HL-60 (cell line): ENCODE measurements around the gene SVBP.

Experiments used
- DNase-seq, 2 experiments: peaks; one replicate each; pipeline ENCODE4 v3.0.0-alpha.2; 2010 to 2020; ENCODE audit warnings: low read depth in 1 of 2, low spot score in 1 of 2
- H3K27ac ChIP-seq: fragments of 250-450 bp; sonication (Bioruptor Pico); replicated peaks from 2 replicates; pipeline ENCODE4 v1.5.1; 2020; ENCODE audit warnings: mild to moderate bottlenecking, moderate library complexity
- H3K27me3 ChIP-seq: fragments of 250-450 bp; sonication (Bioruptor Pico); 2 replicates; pipeline ENCODE4 v1.5.1; 2021; ENCODE audit warnings: mild to moderate bottlenecking, moderate library complexity; ENCODE audit not compliant: insufficient read depth, poor library complexity, severe bottlenecking
- H3K4me3 ChIP-seq: replicated peaks from 2 replicates; pipeline ENCODE4 v1.5.1; 2011; ENCODE audit warnings: mild to moderate bottlenecking, control low read depth, low read length; ENCODE audit not compliant: insufficient read depth
- GABPA ChIP-seq: IDR thresholded peaks from 2 replicates; pipeline ENCODE4 v1.6.1; 2012; ENCODE audit warnings: low read depth
- POLR2AphosphoS5 ChIP-seq: IDR thresholded peaks from 2 replicates; pipeline ENCODE4 v1.6.1; 2012; ENCODE audit warnings: low read depth
- SPI1 ChIP-seq: IDR thresholded peaks from 2 replicates; pipeline ENCODE4 v1.6.1; 2012; ENCODE audit warnings: low read depth, mild to moderate bottlenecking, borderline replicate concordance
- TF ChIP-seq, protein P1 (sequence below): IDR thresholded peaks from one replicate; pipeline ENCODE4 v1.5.1; 2011; ENCODE audit warnings: low read length, control low read depth, inconsistent platforms; ENCODE audit not compliant: insufficient read depth
- TF ChIP-seq, protein P2 (sequence below): IDR thresholded peaks from 2 replicates; pipeline ENCODE4 v1.6.1; 2012; ENCODE audit warnings: low read depth; ENCODE audit not compliant: insufficient replicate concordance

The SVBP gene

DNA sequence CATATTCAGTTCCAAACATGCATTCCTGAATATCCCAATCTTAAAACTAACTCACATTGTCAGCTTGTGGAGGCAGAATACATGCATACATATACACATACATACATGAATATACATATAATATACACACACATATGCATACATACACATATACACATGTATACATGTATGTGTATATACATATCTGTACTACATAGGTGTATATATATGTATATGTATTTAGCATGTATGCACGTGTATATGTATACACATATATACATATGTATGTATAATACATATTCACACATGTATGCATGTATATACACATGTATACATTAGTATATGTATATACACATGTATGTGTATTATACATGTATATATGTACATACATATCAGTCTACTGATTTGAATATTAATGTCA, 28.0 kb upstream of the SVBP start:
- Histone ChIP-seq H3K27me3 (no peaks in the 10 kb centered on the region), H3K4me3 (no peak overlapping the region), H3K27ac (no peak overlapping the region)
- DNase-seq, result no peak
- TF ChIP-seq POLR2AphosphoS5 (no peak), SPI1 (no peak), GABPA (no peak)
- TF ChIP-seq, protein P1, sequence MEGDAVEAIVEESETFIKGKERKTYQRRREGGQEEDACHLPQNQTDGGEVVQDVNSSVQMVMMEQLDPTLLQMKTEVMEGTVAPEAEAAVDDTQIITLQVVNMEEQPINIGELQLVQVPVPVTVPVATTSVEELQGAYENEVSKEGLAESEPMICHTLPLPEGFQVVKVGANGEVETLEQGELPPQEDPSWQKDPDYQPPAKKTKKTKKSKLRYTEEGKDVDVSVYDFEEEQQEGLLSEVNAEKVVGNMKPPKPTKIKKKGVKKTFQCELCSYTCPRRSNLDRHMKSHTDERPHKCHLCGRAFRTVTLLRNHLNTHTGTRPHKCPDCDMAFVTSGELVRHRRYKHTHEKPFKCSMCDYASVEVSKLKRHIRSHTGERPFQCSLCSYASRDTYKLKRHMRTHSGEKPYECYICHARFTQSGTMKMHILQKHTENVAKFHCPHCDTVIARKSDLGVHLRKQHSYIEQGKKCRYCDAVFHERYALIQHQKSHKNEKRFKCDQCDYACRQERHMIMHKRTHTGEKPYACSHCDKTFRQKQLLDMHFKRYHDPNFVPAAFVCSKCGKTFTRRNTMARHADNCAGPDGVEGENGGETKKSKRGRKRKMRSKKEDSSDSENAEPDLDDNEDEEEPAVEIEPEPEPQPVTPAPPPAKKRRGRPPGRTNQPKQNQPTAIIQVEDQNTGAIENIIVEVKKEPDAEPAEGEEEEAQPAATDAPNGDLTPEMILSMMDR, result no peak
- TF ChIP-seq, protein P2, sequence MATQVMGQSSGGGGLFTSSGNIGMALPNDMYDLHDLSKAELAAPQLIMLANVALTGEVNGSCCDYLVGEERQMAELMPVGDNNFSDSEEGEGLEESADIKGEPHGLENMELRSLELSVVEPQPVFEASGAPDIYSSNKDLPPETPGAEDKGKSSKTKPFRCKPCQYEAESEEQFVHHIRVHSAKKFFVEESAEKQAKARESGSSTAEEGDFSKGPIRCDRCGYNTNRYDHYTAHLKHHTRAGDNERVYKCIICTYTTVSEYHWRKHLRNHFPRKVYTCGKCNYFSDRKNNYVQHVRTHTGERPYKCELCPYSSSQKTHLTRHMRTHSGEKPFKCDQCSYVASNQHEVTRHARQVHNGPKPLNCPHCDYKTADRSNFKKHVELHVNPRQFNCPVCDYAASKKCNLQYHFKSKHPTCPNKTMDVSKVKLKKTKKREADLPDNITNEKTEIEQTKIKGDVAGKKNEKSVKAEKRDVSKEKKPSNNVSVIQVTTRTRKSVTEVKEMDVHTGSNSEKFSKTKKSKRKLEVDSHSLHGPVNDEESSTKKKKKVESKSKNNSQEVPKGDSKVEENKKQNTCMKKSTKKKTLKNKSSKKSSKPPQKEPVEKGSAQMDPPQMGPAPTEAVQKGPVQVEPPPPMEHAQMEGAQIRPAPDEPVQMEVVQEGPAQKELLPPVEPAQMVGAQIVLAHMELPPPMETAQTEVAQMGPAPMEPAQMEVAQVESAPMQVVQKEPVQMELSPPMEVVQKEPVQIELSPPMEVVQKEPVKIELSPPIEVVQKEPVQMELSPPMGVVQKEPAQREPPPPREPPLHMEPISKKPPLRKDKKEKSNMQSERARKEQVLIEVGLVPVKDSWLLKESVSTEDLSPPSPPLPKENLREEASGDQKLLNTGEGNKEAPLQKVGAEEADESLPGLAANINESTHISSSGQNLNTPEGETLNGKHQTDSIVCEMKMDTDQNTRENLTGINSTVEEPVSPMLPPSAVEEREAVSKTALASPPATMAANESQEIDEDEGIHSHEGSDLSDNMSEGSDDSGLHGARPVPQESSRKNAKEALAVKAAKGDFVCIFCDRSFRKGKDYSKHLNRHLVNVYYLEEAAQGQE, result no peak

DNA sequence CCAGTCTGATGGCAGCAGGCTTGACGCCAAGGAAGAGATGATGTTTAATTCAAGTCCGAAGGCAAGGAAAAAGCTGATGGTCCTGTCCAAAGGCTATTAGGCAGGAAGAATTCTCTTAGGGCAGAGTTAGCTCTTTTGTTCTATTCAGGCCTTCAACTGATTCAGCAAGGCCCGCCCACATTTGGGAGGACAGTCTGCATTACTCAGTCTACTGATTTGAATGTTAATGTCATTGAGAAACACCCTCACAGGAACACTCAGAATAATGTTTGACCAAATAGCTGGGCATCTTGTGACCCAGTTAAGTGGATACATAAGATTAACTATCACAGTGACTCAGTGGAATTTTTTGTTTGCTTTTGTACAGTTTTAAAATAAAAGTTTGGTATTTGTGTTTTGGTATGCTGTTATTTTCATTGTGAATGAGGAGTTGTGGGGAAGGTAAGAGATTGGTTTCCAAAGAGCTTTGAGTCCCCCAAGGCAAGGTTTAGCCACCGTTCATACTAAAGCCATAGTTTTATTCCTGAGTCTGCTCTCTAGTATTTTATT, 27.5 kb upstream of the SVBP start:
- DNase-seq, result no peak

DNA sequence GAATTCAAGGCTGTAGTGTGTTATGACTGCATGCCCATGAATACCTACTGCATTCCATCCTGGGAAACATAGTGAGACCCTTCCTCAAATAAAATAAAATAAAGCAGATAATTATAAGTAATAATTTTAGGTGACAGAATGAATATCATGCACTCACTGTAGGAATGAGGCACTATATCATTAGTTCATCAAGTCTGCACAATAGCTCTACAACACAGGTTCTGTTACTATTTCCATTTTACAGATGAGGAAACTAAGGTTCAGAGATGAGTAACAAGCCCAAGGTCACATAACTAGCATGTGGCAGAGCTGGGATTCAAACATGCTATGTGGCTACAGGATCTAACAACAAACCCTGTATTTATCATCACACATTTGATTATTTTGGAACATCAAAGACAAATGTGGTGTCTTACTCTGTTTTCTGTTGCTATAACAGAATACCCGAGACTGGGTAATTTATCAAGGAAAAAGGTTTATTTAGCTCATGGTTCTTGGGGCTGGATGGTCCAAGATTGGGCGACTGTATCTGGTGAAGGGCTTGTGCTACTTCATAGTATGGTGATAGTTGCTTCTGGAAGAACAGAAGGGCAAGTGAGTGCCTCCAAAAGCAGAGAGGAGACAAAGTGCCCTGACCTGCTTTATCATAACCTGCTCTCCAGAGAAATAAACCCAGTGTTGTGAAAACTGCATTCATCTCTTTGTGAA, 24.4 kb upstream of the SVBP start:
- Histone ChIP-seq H3K27me3 (no peaks in the 10 kb centered on the region), H3K4me3 (no peak overlapping the region), H3K27ac (no peak overlapping the region)
- TF ChIP-seq, protein P1, result no peak
- TF ChIP-seq SPI1, result no peak
- TF ChIP-seq POLR2AphosphoS5, result no peak
- TF ChIP-seq, protein P2, result no peak
- no peak for DNase-seq

More for the DNA sequence above, 27.5 kb upstream of the SVBP start:
- TF ChIP-seq POLR2AphosphoS5 (no peak), GABPA (no peak), SPI1 (no peak)
- TF ChIP-seq, protein P2, result no peak
- TF ChIP-seq, protein P1, result no peak
- Histone ChIP-seq H3K27ac (no peak overlapping the region), H3K4me3 (no peak overlapping the region), H3K27me3 (no peaks in the 10 kb centered on the region)
